ENCODE measurements around the gene HHIP.

GRCh38 chr4:144614850-144615585 lies 30.9 kb upstream of the HHIP start:
- TF ChIP-seq CTCF (conservative IDR thresholded peaks at IDR 0.05), result no peak
- TF ChIP-seq EZH2 (IDR thresholded peaks at IDR 0.05; ENCODE audit: low read depth), result no peak
